T-helper 22 cell (primary cell): ENCODE results near the gene UCN2.
"Not testable (repeated sequence)": the region's sequence is repeated elsewhere in the genome, so short reads cannot be mapped to it uniquely, and the experiment has no call there.

Experiments used
- DNase-seq: peaks from one replicate; pipeline ENCODE4 v3.0.0-alpha.2; 2020; ENCODE audit warnings: low read depth

UCN2 gene

GRCh38 chr3:48536116-48536515 lies 27.5 kb downstream of the UCN2 start:
- DNase-seq, result no peak

GRCh38 chr3:48535578-48535977 lies 28.0 kb downstream of the UCN2 start:
- DNase-seq, result no peak

- DNase-seq, result no peak
Measured at GRCh38 chr3:48532977-48533337, 30.6 kb downstream of the UCN2 start.

- no peak for DNase-seq
Measured at GRCh38 chr3:48532271-48532976, 31.2 kb downstream of the UCN2 start.

- DNase-seq, result not testable (repeated sequence)
Measured at GRCh38 chr3:48530701-48531100, 32.9 kb downstream of the UCN2 start.

GRCh38 chr3:48528754-48529153 lies 34.8 kb downstream of the UCN2 start:
- no peak for DNase-seq

- DNase-seq, result no peak
Measured at GRCh38 chr3:48528048-48528447, 35.5 kb downstream of the UCN2 start.

GRCh38 chr3:48524970-48525369 lies 38.6 kb downstream of the UCN2 start:
- no peak for DNase-seq

- no peak for DNase-seq
Measured at GRCh38 chr3:48521635-48522034, 41.9 kb downstream of the UCN2 start.

GRCh38 chr3:48519277-48519643 lies 44.3 kb downstream of the UCN2 start:
- DNase-seq, result no peak

GRCh38 chr3:48518638-48519276 lies 44.8 kb downstream of the UCN2 start:
- no peak for DNase-seq

- DNase-seq, result no peak
Measured at GRCh38 chr3:48518069-48518468, 45.5 kb downstream of the UCN2 start.

- DNase-seq, result no peak
Measured at GRCh38 chr3:48516571-48516970, 47.0 kb downstream of the UCN2 start.

- DNase-seq, result no peak
Measured at GRCh38 chr3:48514431-48515227, 49.0 kb downstream of the UCN2 start.
